NCI-H1417 treated with DMSO at 0.1 percent for 48 hours (cell line): ENCODE data around the gene MAT2B.
"Not testable (repeated sequence)": the region's sequence is repeated elsewhere in the genome, so short reads cannot be mapped to it uniquely, and the experiment has no call there.

Experiments used
- DNase-seq: peaks from one replicate; lab custom pipeline; 2025; lab: John Stamatoyannopoulos, UW

MAT2B gene

GRCh38 chr5:163503106-163504078 lies 2.0 kb upstream of the MAT2B start:
- DNase-seq = no peak

GRCh38 chr5:163504079-163504931 lies 1.1 kb upstream of the MAT2B start:
- DNase-seq = no peak

- no peak for DNase-seq
Measured at GRCh38 chr5:163505049-163505367, 411 bp upstream of the MAT2B start.

DNA sequence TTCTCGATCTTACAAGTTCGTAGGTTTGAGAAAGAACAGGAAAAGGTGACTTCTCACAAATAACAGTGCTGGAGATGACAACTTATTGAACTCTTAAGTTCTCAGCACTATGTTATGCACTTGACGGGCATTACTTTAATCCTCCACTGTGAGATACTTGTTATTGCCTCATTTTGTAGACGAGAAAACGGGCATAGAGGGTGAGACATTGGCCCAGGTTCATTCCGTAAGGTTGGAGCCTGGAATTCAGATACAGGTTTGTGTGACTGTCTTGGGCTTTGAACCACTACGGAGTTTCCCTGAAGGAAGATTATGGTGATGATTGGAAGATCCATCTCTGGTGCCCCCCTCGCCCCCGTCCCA lies 657 bp downstream of the MAT2B start:
- no peak for DNase-seq

DNA sequence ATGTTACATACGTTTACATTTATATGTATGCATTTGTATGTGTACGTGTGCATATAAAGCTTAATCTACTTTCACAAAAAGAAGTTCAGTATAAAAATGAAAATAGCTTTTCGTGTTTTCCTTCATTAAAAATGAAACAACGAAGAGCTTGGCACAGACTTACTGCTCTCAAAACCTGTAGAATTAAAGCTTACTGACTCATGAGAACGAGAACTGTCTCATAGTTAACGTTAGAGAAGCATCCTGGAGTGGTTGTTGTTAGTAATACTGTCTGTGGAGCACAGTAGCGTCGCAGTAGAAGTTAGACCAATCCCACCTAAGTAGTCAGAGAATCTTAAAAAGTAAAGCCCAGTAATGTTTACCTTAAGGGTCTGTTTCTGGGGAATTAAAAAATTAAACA lies 1.3 kb downstream of the MAT2B start:
- no peak for DNase-seq

DNA sequence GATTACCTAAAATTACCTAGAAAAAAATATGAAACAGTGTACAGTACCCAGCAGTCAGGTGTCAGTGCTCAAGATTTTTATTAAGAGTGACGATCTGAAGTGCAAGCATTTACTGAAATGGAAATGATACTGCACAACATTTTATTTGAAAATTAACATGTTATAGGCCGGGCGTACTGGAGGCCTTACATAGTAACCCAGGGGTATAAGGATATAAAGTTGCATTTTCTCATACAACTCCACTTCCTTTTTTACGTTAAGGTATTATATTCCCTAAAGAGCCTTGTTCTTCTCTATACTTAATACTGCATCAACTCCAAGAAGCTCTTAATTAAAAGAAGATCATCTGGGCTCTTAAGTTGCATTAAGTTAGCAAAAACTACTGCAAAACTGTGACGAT lies 3.3 kb downstream of the MAT2B start:
- no peak for DNase-seq

DNA sequence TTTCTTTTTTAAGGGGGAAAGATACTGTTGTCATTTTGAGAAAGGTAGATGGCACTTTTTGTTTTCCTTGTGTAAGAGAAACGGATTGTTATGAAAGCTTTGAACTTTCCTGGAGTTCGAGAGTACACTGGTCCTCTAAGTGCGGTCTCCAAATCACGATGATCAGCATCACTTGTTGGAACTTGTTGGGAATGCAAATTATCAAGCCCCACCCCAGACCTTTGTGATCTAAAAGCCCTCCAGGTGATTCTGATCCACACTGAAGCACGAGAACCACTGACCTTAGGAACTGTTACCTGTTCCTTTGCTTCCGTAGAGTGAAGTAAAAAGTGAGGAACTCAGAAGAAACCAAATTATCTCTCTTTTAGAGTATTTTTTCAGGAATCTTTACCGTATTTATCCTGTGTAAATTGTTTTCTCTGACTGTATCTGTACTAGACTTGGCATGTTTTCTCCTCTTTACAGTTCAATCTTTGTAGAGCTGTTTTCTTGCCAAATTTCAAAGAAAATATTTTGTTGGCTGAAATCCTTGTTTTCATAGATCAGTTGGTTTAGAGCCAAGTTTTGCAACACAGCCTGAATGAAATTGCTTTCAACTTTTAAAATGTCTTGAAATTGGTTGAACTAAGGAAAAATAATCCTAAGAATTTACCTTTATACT lies 4.0 kb downstream of the MAT2B start:
- no peak for DNase-seq

GRCh38 chr5:163512526-163512925 lies 7.1 kb downstream of the MAT2B start:
- DNase-seq = no peak

- no peak for DNase-seq
Measured at GRCh38 chr5:163525096-163525495, 19.7 kb downstream of the MAT2B start.

GRCh38 chr5:163529698-163530097 lies 24.3 kb downstream of the MAT2B start:
- no peak for DNase-seq

- no peak for DNase-seq
Measured at GRCh38 chr5:163531272-163531671, 25.9 kb downstream of the MAT2B start.

- no peak for DNase-seq
Measured at GRCh38 chr5:163532171-163533084, 27.0 kb downstream of the MAT2B start.

DNA sequence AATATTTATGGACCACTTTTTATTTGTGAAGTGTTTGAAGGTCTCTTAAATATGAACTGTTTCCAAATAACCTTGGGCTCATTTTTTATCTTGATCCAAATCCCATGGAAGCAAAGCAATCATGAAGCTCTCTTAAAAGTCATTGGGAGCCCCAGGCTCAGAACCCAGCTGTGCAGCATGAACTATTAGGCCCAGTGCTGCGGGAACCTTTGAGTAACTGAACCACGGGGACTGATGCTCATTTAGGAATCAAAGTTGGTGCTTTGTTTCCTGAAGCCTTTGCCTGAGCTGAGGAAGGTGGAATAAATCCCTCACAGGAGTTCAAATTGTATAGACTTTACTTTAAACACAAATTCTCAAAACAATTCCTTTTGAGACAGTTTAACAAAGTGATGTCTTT lies 27.8 kb downstream of the MAT2B start:
- no peak for DNase-seq

DNA sequence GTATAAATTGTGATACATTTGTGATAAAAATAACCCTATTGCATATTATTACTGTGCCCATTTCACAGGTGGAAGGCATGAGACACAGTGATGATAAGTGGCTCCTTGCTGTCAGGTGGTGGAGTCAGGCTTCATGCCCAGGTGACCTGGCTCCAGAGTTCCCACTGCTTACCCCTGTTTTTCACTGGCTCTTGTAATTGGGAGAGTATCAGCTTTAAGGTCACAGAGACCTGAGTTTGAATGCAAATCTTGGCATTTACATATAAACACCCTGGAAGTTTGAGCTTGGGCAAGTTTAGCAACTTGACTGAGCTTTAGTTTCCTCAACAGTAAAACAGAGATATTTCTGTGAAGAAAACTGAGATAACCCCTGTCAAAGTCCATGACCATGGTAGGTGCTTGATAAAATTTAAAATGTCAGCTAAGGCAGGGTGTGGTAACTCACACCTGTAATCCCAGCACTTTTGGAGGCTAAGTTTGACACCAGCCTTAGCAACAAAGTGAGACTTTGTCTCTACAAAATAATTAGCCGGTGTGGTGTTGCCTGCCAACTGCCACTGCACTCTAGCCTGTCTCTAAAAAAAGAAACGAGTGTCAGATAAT lies 29.2 kb downstream of the MAT2B start:
- no peak for DNase-seq

DNA sequence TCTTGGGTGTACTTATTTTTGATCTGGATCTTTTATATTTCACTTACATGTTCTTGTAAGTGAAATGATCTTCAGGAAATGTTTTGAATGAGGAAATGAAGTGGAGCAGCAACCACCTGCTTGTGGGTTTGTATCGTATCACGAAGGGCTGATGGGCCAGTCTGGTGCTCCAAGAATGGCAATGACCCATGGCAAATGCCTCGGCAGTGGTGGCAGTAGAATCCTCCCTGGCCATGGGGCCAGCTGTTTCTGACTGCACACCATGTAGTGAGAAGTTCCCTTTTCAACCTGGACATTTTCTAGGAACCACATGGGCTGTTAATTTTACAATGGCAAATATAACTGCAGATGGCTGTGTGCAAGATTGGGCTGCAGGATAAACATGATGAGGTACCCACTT lies 29.9 kb downstream of the MAT2B start:
- DNase-seq = no peak

GRCh38 chr5:163536442-163536841 lies 31.0 kb downstream of the MAT2B start:
- not testable (repeated sequence) for DNase-seq

DNA sequence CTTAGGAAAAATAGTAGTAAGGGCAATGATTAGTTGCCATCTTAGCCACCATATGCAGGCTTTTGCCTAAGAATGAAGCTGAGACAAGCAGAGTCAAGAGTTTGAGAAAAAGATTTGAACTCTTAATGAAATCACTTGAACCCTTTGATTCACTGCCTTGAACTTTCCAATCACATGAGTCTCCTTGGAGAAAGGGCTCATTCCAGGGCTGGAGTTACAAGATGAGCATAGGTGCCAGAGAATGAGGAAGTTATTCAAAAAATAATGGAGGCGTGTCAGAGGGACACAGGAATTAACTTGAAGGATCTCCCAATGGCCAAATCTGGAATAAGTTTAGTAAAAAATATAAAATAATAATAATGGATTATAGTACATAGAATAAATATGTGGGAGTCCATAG lies 35.3 kb downstream of the MAT2B start:
- DNase-seq = no peak

GRCh38 chr5:163542771-163543170 lies 37.4 kb downstream of the MAT2B start:
- DNase-seq = no peak

DNA sequence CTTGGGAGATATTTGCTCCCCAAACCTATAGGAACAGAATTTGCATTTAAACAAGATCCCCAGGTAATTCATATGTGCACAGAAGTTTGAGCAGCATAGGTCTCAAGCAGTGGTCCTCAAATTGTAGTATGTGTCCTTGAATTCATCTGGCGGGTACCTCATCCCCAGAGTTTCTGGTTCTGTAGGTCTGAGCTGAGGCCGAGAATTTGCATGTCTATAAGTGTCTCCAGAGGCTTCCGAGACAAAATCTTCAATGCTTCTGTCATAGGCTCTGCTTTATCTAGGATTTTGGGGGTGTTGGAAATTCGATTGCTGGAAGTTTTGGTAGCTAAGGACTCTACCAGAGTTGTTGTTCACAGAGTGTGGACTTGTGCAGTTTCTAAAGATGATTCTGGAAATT lies 38.6 kb downstream of the MAT2B start:
- no peak for DNase-seq

GRCh38 chr5:163544836-163545235 lies 39.4 kb downstream of the MAT2B start:
- no peak for DNase-seq

GRCh38 chr5:163548649-163549048 lies 43.2 kb downstream of the MAT2B start:
- no peak for DNase-seq
